Measurements from ENCODE around the gene ATF4.

DNA sequence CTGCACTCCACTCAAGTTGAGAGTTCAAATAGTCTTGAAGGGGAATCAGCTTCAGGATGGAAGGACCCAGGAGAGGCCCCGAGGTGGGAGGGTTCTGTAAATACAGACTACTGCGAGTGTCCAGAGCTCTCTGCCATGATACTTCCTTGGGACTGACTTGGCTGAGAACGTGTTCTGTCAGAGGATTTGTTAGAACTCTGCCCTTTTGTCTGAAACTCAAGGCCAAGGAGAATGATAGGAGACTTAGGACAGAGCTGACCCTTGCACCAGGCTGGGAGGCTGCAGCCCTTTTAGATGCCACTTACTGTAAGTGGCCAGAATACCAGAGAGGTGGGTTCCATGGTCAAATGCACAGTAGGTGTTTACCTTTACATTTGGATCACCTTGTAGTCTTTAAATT lies 2.9 kb upstream of the ATF4 start:
- TF ChIP-seq TAF1 (IDR thresholded peaks at IDR 0.05; ENCODE audit: borderline replicate concordance, low read depth, low read length) (no peak), POLR2A (IDR thresholded peaks at IDR 0.05; ENCODE audit: low read depth, low read length) (peak; percentile 41), POLR2AphosphoS5 (IDR thresholded peaks at IDR 0.05; ENCODE audit: low read depth, low read length) (peak; percentile 62)

Measured in GM12892 (cell line).